GM19468 (cell line): ENCODE results near the gene SRM.
"Not testable (repeated sequence)": the region's sequence is repeated elsewhere in the genome, so short reads cannot be mapped to it uniquely, and the experiment has no call there.

Experiments
- ATAC-seq: cut with Tn5 transposase; IDR thresholded peaks from one replicate; pipeline ENCODE4 v1.9.1; 2021; ENCODE audit warnings: mild to moderate bottlenecking, moderate library complexity, moderate number of reproducible peaks; ENCODE audit not compliant: unreplicated experiment; ENCODE audit errors: extremely low read depth

Gene SRM

GRCh38 chr1:11046625-11047365, 13.0 kb downstream of the SRM start, which contains the start of gene MASP2:
Gene MASP2 (minus strand): TSS chr1:11047239. CDS start chr1:11047207, 32 bp downstream.
- ATAC-seq: no peak

- ATAC-seq: no peak
Measured at GRCh38 chr1:11046270-11046566, 13.6 kb downstream of the SRM start.

GRCh38 chr1:11045428-11046269, 14.2 kb downstream of the SRM start:
- ATAC-seq: no peak

- ATAC-seq: no peak
Measured at GRCh38 chr1:11044849-11045427, 14.9 kb downstream of the SRM start.

GRCh38 chr1:11044086-11044848, 15.6 kb downstream of the SRM start:
- no peak for ATAC-seq

GRCh38 chr1:11042995-11043874, 16.6 kb downstream of the SRM start:
- ATAC-seq: no peak

- ATAC-seq: no peak
Measured at GRCh38 chr1:11042065-11042464, 17.8 kb downstream of the SRM start.

- ATAC-seq: no peak
Measured at GRCh38 chr1:11041048-11041447, 18.8 kb downstream of the SRM start.

GRCh38 chr1:11040105-11040429, 19.8 kb downstream of the SRM start:
- not testable (repeated sequence) for ATAC-seq

- no peak for ATAC-seq
Measured at GRCh38 chr1:11039351-11040104, 20.3 kb downstream of the SRM start.

GRCh38 chr1:11037740-11038182, 22.1 kb downstream of the SRM start:
- ATAC-seq: no peak

GRCh38 chr1:11037019-11037739, 22.6 kb downstream of the SRM start:
- not testable (repeated sequence) for ATAC-seq

- no peak for ATAC-seq
Measured at GRCh38 chr1:11031624-11032262, 28.1 kb downstream of the SRM start.

GRCh38 chr1:11030865-11031264, 29.0 kb downstream of the SRM start:
- ATAC-seq: no peak

GRCh38 chr1:11028018-11028417, 31.8 kb downstream of the SRM start:
- no peak for ATAC-seq

- no peak for ATAC-seq
Measured at GRCh38 chr1:11027316-11027715, 32.5 kb downstream of the SRM start.

GRCh38 chr1:11026903-11027302, 32.9 kb downstream of the SRM start:
- ATAC-seq: no peak

GRCh38 chr1:11026052-11026451, 33.8 kb downstream of the SRM start:
- no peak for ATAC-seq
